ENCODE results near the gene DCAF6. TPM values are rescaled to one million over a fixed set of nuclear protein-coding genes. Genes with fewer than 3 reads are reported as not detected.

The DCAF6 gene
- total RNA-seq, 2 experiments from 2014 or later, result 28.2 to 28.5 TPM

DNA sequence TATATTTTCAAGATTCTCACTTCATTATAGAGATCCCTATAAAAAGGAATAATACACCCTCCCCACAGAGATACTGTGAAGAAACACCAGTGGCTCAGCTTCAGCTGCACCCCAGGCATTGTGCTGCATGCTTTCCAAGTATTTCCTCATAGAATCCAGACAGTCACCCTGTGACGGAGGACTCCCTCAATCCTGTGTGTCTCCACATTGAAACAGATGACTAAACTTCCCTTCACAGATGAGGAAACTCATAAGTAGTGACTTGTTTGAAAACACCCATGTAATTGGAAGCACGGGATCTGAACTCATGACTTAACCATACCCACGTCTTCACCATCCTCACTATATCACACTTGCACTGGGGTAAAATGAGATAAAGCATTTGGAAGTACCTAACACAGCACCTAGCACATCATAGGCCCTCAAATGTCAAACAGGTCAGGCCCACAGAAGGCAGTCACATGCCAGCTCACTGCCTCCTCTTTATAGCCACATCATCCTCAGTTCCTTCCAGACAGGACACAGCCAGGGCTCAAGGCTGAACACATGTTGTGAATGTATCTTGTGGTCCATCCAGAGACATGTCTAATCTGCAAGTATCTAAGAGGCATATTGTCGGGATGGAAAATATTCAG is 145.0 kb downstream of the DCAF6 start:
- no peak for ATAC-seq (ENCODE audit: low read depth)
- DNase-seq, result no peak
- peaks cover 7% of the 10 kb centered on the region for H3K4me1 Mint-ChIP-seq
- H3K9me3 Mint-ChIP-seq, result no peaks in the 10 kb centered on the region
- H3K36me3 Mint-ChIP-seq, result peaks cover 3% of the 10 kb centered on the region
- POLR2A ChIA-PET, result interaction anchor here (0.6 to 1.7 kb wide), 3 partner anchors 145 to 435 kb away, joined by 3 to 5 read pairs (median 3); partner anchors contain the start of genes DCAF6, MPC2 and MPZL1
- no peak overlapping the region for H3K27ac Mint-ChIP-seq
- H3K27me3 Mint-ChIP-seq, result peaks cover 2% of the 10 kb centered on the region
- no peak overlapping the region for H3K4me3 Mint-ChIP-seq

GRCh38 chr1:168082008-168082876 is 145.8 kb downstream of the DCAF6 start:
- Mint-ChIP-seq H3K27me3 (peaks cover 2% of the 10 kb centered on the region), H3K4me3 (no peak overlapping the region), H3K36me3 (no peaks in the 10 kb centered on the region), H3K9me3 (no peaks in the 10 kb centered on the region), H3K27ac (no peak overlapping the region), H3K4me1 (peaks cover 7% of the 10 kb centered on the region)
- ATAC-seq (ENCODE audit: low read depth) (peak; percentile 90), DNase-seq (peak; percentile 70)
- POLR2A ChIA-PET, result interaction anchor here (0.6 to 1.7 kb wide), 3 partner anchors 146 to 436 kb away, joined by 3 to 5 read pairs (median 3); partner anchors contain the start of genes DCAF6, MPC2 and MPZL1

- H3K4me3 Mint-ChIP-seq, result no peak overlapping the region
- H3K4me1 Mint-ChIP-seq, result peaks cover 7% of the 10 kb centered on the region
- POLR2A ChIA-PET, result no interaction called here
- no peaks in the 10 kb centered on the region for H3K36me3 Mint-ChIP-seq
- peaks cover 2% of the 10 kb centered on the region for H3K27me3 Mint-ChIP-seq
- no peak for DNase-seq
- no peak overlapping the region for H3K27ac Mint-ChIP-seq
- no peak for ATAC-seq (ENCODE audit: low read depth)
- no peaks in the 10 kb centered on the region for H3K9me3 Mint-ChIP-seq
Observed at GRCh38 chr1:168083456-168084325, 147.2 kb downstream of the DCAF6 start.

- Mint-ChIP-seq H3K4me3 (no peak overlapping the region), H3K9me3 (no peaks in the 10 kb centered on the region), H3K27me3 (peaks cover 2% of the 10 kb centered on the region), H3K4me1 (peaks cover 7% of the 10 kb centered on the region), H3K36me3 (no peaks in the 10 kb centered on the region), H3K27ac (no peak overlapping the region)
- ATAC-seq (ENCODE audit: low read depth) (peak; percentile 68), DNase-seq (peak; percentile 78)
- POLR2A ChIA-PET, result interaction anchor here (0.6 to 0.7 kb wide), 2 partner anchors 26 to 154 kb away, joined by 3 read pairs; no protein-coding TSS in a partner anchor
Observed at GRCh38 chr1:168084396-168085231, 148.1 kb downstream of the DCAF6 start.

DNA sequence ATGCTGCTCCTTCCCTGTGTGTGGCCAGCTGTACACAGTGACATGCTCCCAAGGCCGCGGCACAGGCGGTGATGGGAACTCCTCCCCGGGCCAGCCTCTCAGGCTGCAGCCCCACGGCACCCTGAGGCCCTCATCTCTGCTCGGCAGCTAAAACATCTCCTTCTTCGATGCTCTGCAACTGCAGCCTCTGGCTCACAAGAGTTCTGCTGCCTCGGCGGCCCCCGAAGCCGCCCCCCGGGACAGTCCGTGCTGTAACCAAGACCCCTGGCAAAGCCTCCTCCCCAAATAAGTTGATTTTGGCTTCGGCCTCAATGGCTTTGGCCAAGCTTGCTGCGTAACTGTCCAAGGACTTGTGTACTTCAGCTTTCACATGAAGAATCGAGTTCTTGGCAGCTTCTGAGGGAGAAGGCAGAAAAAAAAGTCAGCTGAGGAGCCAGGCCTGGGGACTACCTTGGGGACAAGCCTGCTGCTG is 149.0 kb downstream of the DCAF6 start:
- H3K27ac Mint-ChIP-seq, result no peak overlapping the region
- H3K4me3 Mint-ChIP-seq, result no peak overlapping the region
- POLR2A ChIA-PET, result interaction anchor here (0.6 to 0.7 kb wide), 2 partner anchors 26 to 154 kb away, joined by 3 read pairs; no protein-coding TSS in a partner anchor
- no peaks in the 10 kb centered on the region for H3K9me3 Mint-ChIP-seq
- H3K4me1 Mint-ChIP-seq, result peaks cover 7% of the 10 kb centered on the region
- no peaks in the 10 kb centered on the region for H3K36me3 Mint-ChIP-seq
- DNase-seq, result no peak
- peaks cover 2% of the 10 kb centered on the region for H3K27me3 Mint-ChIP-seq
- ATAC-seq (ENCODE audit: low read depth), result no peak

GRCh38 chr1:168086438-168086837 is 150.0 kb downstream of the DCAF6 start:
- POLR2A ChIA-PET, result interaction anchor here (0.6 kb wide), 1 partner anchor 22 kb away, joined by 3 read pairs; no protein-coding TSS in a partner anchor
- Mint-ChIP-seq H3K27me3 (peaks cover 5% of the 10 kb centered on the region), H3K36me3 (no peaks in the 10 kb centered on the region), H3K4me1 (peaks cover 7% of the 10 kb centered on the region), H3K4me3 (no peak overlapping the region), H3K27ac (no peak overlapping the region), H3K9me3 (no peaks in the 10 kb centered on the region)
- DNase-seq (no peak), ATAC-seq (ENCODE audit: low read depth) (no peak)

GRCh38 chr1:168087696-168088095 is 151.2 kb downstream of the DCAF6 start:
- DNase-seq (no peak), ATAC-seq (ENCODE audit: low read depth) (no peak)
- H3K27me3 Mint-ChIP-seq, result peaks cover 5% of the 10 kb centered on the region
- no peaks in the 10 kb centered on the region for H3K36me3 Mint-ChIP-seq
- H3K27ac Mint-ChIP-seq, result no peak overlapping the region
- H3K4me3 Mint-ChIP-seq, result no peak overlapping the region
- POLR2A ChIA-PET, result no interaction called here
- H3K4me1 Mint-ChIP-seq, result peaks cover 7% of the 10 kb centered on the region
- H3K9me3 Mint-ChIP-seq, result no peaks in the 10 kb centered on the region

DNA sequence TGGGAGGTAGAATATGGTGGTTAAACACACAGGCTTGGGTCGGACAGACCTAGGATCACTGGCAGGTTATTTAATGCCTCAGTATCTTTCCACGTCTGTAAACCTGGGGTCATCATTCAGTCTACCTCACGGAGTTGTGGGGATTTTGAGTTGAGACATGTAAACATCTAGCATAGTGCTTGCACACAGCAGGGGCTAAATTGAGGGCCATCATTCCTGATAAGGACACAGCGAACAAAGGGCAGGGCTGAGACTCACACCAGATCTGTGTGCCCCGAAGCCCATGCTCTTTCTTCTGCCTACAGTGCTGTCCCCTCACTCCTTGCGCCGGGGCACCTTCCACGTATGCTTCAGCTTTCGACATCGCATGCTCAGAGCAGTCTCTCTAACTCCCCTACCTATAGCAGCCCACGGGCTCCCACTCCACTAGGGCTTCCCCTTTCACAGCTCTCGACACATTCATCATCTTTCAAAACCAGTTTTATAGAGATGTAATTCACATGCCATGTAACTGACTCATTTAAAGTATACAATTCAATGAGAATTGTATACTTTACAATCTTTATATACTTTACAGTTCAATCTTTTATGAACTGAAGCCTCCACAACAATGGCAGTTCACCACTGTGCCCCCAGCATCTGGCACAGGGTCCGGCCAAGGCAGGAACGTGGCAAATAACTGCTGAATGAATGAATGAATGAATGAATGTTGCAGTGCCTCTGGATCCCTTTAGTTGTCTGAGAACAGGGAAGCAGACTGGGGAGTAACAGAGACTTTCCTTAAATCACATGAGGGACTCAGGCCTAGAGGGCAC is 152.2 kb downstream of the DCAF6 start:
- H3K9me3 Mint-ChIP-seq, result no peaks in the 10 kb centered on the region
- no peak overlapping the region for H3K4me3 Mint-ChIP-seq
- DNase-seq (no peak), ATAC-seq (ENCODE audit: low read depth) (no peak)
- H3K27ac Mint-ChIP-seq, result no peak overlapping the region
- POLR2A ChIA-PET, result no interaction called here
- H3K36me3 Mint-ChIP-seq, result no peaks in the 10 kb centered on the region
- H3K4me1 Mint-ChIP-seq, result peaks cover 3% of the 10 kb centered on the region
- H3K27me3 Mint-ChIP-seq, result peaks cover 5% of the 10 kb centered on the region

DNA sequence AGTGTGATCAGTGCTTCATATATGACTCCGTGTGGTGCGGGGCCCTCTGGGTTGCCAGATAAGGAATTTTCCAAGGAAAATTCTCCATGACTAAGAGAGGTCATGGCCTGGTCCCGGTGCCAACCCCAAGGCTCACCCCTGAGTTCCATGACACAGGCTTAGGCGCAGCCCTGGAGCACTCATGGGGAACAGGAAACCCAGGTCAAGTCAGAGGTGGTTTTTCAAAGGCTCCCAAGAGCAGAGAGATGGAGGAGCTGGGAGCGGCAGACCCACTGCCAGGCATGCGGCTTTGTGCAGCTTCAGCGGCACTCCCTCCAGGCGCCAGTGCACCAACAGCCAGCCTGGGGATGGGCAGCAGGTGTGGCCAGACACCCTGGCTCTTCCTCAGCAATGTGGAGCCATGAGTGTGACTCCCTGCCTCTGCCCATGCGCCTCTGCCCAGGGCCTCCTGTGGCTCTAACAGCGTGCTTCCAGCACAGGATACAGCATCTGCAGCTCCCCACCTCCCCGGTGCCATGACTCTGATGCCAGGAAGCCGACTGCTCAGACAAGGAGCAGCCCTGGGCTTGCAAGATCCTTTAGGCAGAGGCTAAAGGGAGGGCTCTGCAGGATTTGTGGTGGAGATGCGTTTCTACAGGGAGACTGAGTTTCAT is 153.0 kb downstream of the DCAF6 start:
- no peaks in the 10 kb centered on the region for H3K36me3 Mint-ChIP-seq
- ATAC-seq (ENCODE audit: low read depth) (no peak), DNase-seq (no peak)
- POLR2A ChIA-PET, result no interaction called here
- H3K4me1 Mint-ChIP-seq, result peaks cover 3% of the 10 kb centered on the region
- peaks cover 7% of the 10 kb centered on the region for H3K27me3 Mint-ChIP-seq
- H3K4me3 Mint-ChIP-seq, result no peak overlapping the region
- no peaks in the 10 kb centered on the region for H3K9me3 Mint-ChIP-seq
- H3K27ac Mint-ChIP-seq, result no peak overlapping the region

GRCh38 chr1:168089979-168090337 is 153.5 kb downstream of the DCAF6 start:
- POLR2A ChIA-PET, result no interaction called here
- Mint-ChIP-seq H3K27ac (no peak overlapping the region), H3K4me3 (no peak overlapping the region), H3K36me3 (no peaks in the 10 kb centered on the region), H3K4me1 (no peaks in the 10 kb centered on the region), H3K9me3 (no peaks in the 10 kb centered on the region), H3K27me3 (peaks cover 7% of the 10 kb centered on the region)
- DNase-seq, result no peak
- ATAC-seq (ENCODE audit: low read depth), result no peak

GRCh38 chr1:168090395-168090794 is 153.9 kb downstream of the DCAF6 start:
- POLR2A ChIA-PET, result no interaction called here
- no peaks in the 10 kb centered on the region for H3K9me3 Mint-ChIP-seq
- DNase-seq, result no peak
- no peak overlapping the region for H3K27ac Mint-ChIP-seq
- peaks cover 7% of the 10 kb centered on the region for H3K27me3 Mint-ChIP-seq
- no peaks in the 10 kb centered on the region for H3K4me1 Mint-ChIP-seq
- H3K4me3 Mint-ChIP-seq, result no peak overlapping the region
- no peak for ATAC-seq (ENCODE audit: low read depth)
- no peaks in the 10 kb centered on the region for H3K36me3 Mint-ChIP-seq

Measured in activated naive CD8-positive, alpha-beta T cell treated with anti-CD3 and anti-CD28 coated beads, Interleukin-2, amount 10 ng/mL, durations not matched to agents 7 days and 5 days (primary cell).